Cardiac fibroblast (primary cell): ENCODE results near the gene FGGY.
"Not testable (repeated sequence)": the region's sequence is repeated elsewhere in the genome, so short reads cannot be mapped to it uniquely, and the experiment has no call there.

ENCODE experiments used
- DNase-seq, 2 donors: peaks; one replicate each; pipeline versions ENCODE4 v3.0.0 to v3.0.0-alpha.2; 2010; ENCODE audit warnings: low read depth in 2 of 2
- H3K4me3 ChIP-seq, 2 donors: replicated peaks in 1 of 2; 1 replicate in 1 of 2; 2 replicates in 1 of 2; pipeline ENCODE4 v1.5.1; 2011; ENCODE audit warnings: low read depth in 2 of 2, low read length in 2 of 2, mild to moderate bottlenecking in 2 of 2, moderate library complexity in 1 of 2
- TF ChIP-seq, protein P1 (sequence below): IDR thresholded peaks from one replicate; pipeline ENCODE4 v1.5.1; 2011; ENCODE audit warnings: low read depth, mild to moderate bottlenecking, low read length, inconsistent platforms

FGGY gene

DNA sequence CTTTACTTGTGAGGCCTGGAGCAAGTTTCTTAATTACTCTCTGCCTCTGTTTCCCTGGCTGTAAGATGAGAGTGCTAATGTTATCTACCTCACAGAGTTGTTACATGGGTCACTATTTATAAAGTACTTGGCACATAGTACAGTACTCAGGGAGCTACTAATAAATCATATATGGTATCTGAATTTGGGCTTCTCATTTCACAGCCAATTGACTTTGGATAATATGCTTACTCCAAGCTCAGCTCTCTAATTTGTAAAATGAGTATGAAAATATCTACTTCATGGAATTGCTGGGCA is 409.4 kb downstream of the FGGY start:
- H3K4me3 ChIP-seq, result no peak overlapping the region
- TF ChIP-seq, protein P1, sequence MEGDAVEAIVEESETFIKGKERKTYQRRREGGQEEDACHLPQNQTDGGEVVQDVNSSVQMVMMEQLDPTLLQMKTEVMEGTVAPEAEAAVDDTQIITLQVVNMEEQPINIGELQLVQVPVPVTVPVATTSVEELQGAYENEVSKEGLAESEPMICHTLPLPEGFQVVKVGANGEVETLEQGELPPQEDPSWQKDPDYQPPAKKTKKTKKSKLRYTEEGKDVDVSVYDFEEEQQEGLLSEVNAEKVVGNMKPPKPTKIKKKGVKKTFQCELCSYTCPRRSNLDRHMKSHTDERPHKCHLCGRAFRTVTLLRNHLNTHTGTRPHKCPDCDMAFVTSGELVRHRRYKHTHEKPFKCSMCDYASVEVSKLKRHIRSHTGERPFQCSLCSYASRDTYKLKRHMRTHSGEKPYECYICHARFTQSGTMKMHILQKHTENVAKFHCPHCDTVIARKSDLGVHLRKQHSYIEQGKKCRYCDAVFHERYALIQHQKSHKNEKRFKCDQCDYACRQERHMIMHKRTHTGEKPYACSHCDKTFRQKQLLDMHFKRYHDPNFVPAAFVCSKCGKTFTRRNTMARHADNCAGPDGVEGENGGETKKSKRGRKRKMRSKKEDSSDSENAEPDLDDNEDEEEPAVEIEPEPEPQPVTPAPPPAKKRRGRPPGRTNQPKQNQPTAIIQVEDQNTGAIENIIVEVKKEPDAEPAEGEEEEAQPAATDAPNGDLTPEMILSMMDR, result no peak
- no peak for DNase-seq

DNA sequence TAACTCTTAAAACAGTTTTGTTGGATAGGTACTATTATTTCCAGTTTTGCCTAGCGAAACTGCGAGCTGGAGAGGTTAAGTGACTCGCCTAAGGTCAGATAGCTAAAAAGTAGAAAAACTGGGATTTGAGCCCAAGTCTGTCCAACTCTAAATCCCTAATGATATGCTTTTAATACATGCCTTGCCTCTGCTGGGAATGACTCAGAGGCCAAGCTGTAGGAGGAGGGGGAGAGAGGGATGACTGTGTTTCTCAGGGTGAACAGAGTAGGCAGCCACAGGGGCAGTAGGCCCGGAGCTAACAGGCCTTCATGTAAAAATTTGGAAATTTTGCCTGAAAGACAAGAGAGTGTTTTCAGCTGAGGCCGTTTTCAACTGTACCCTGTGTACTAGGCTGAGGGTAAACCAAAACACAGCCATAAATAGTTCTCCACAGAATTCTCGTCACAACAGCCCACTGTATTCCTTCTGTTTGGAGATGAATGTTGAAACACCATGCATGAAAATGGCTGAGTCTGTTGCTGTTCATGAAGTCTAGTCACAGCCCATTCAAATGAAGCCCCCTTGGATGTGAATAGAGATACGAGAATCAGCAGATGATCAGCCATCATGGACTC is 410.4 kb downstream of the FGGY start:
- TF ChIP-seq, protein P1, result no peak

DNA sequence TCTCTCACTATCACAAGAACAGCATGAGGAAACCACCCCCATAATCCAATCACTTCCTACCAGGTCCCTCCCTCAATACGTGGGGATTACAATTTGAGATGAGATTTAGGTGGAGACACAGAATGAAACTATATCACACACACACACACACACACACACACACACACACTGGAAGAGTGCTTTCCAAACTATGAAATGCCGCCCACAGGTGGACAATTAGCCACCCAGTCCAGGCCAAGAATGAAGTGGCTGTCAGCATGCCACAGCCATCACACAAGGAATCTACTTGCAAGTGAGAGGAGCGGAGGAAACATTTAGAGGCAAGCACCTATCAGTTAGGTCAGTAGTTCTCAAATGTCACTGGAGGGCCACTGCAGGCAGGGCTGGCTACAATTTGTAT is 412.4 kb downstream of the FGGY start:
- TF ChIP-seq, protein P1, result no peak
- no peak overlapping the region for H3K4me3 ChIP-seq
- no peak for DNase-seq

More for the DNA sequence above, 410.4 kb downstream of the FGGY start:
- peak; percentile 96 to 97 for DNase-seq
- H3K4me3 ChIP-seq, result no peak overlapping the region

DNA sequence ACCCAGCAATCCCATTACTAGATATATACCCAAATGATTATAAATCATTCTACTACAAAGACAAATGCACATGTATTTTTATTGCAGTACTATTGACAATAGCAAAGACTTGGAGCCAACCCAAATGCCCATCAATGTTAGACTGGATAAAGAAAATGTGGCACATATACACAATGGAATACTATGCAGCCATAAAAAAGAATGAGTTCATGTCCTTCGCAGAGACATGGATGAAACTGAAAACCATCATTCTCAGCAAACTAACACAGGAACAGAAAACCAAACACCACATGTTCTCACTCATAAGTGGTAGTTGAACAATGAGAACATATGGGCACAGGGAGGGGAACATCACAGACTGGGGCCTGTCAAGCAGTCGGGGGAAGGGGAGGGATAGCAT is 414.0 kb downstream of the FGGY start:
- H3K4me3 ChIP-seq, DNase-seq: not testable (repeated sequence)

DNA sequence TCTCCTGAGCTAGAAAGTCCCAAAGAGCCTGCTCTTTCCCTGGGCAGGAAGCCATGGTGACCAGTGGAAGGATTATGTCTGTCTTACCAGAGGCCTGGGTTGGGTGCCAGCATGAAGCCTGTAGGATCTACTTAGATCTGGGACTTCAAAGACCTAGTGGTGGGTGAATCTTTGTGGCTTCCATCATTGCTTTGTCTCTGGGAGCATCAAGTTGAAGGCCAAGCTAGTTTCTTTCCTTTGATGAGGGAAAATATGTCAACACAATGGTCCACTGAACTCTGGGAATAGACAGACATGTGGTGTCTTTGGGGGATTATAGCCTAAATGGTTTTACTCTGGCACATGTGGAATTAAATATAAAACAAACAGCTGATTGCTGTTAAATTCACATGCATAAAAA is 417.3 kb downstream of the FGGY start:
- TF ChIP-seq, protein P1, result no peak
- no peak overlapping the region for H3K4me3 ChIP-seq
- DNase-seq, result no peak

DNA sequence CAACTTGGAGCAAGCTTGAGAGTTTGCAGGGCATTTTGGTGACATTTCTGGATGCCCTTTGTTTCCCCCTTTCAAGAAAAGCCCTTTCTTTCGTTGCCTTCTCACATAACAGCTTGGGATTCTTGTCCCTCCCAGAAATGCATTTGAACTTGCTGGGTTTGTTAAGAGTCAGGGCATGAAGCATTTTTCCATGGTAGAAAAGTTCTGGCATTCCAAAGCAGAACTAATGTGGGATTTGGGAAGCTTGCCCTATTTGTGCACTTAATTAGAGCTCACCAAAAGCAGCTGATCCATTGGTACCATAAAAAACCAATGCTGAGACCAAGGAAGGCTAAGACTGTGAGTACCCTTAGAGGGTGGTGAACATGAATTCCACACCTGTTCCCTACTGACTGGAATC is 418.1 kb downstream of the FGGY start:
- H3K4me3 ChIP-seq, result no peak overlapping the region
- no peak for DNase-seq
- TF ChIP-seq, protein P1, result no peak

DNA sequence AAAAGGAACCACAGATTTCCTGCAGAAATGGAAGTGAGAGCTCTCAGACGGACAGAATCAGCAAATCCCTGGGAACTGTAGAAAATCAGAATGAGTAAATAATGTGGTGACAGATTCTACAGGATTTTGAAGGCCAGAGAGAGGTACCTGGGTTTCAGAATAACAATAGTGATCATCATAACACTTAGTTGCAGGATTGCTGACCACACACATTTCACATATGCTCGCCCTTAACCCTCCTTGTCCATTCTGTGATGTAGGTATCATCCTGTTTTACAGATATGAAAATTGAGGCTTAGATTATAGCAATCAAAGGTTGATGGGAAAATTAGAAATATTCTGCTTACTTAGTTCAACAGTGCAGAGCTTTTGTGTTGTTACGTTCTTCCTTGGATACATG is 419.9 kb downstream of the FGGY start:
- DNase-seq, result no peak
- TF ChIP-seq, protein P1, result no peak
- no peak overlapping the region for H3K4me3 ChIP-seq
